Effector memory CD4-positive, alpha-beta T cell (primary cell): Measurements from ENCODE around the gene LTA4H.
"Not testable (repeated sequence)": the region's sequence is repeated elsewhere in the genome, so short reads cannot be mapped to it uniquely, and the experiment has no call there.

Experiments
- DNase-seq, 3 donors: peaks; one replicate each; pipeline ENCODE4 v3.0.0-alpha.2; 2020
- H3K27ac ChIP-seq: 2 replicates; pipeline ENCODE4 v1.7.0; 2013; ENCODE audit warnings: mild to moderate bottlenecking, low read length, moderate library complexity; ENCODE audit not compliant: insufficient read depth, poor library complexity, severe bottlenecking
- H3K27me3 ChIP-seq: replicated peaks from 2 replicates; pipeline ENCODE4 v1.7.0; 2013; ENCODE audit warnings: mild to moderate bottlenecking, low read length; ENCODE audit not compliant: insufficient read depth, control insufficient read depth, poor library complexity, severe bottlenecking
- H3K36me3 ChIP-seq: 2 replicates; pipeline ENCODE4 v1.7.0; 2013; ENCODE audit warnings: mild to moderate bottlenecking, low read length, moderate library complexity; ENCODE audit not compliant: control insufficient read depth, insufficient read depth
- H3K4me1 ChIP-seq: 2 replicates; pipeline ENCODE4 v1.7.0; 2013; ENCODE audit warnings: low read length, mild to moderate bottlenecking; ENCODE audit not compliant: control insufficient read depth, insufficient read depth, poor library complexity, severe bottlenecking
- H3K4me3 ChIP-seq: 2 replicates; pipeline ENCODE4 v1.7.0; 2013; ENCODE audit warnings: low read length, low read depth, mild to moderate bottlenecking; ENCODE audit not compliant: insufficient read depth, poor library complexity, severe bottlenecking
- H3K9me3 ChIP-seq: 2 replicates; pipeline ENCODE4 v1.7.0; 2013; ENCODE audit warnings: mild to moderate bottlenecking, low read length, moderate library complexity; ENCODE audit not compliant: control insufficient read depth

The LTA4H gene

DNA sequence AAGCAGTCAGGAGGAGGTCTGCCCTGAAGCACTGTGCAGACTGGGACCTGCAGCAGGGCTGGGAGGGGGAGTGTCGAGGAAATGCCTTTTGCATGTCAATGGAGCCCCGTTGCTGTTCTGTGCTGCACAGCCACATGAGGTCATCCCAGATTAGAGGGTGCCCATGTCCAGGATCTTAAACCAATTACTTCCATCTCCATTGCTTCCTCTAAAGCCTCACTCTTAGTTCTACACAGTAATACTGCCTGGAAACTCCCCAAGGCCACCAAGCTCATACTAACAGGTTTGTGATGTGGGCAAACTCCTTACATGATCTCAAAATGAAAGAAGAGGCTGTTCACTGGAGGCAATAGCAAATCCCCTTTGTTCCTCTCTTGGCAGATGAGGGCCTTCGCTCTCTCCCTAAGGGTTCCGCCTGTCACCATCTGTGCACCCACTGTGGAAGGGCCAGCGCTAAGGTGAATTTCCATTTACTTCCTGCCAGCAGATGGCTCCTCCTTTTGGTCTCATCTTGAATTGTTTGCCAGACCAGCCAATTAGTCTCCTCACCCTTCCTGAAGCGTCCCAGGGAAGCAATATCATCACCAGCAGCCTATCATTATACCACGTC lies 35.4 kb upstream of the LTA4H start:
- DNase-seq = no peak
- Histone ChIP-seq H3K27me3 (no peaks in the 10 kb centered on the region), H3K9me3 (no peaks in the 10 kb centered on the region), H3K4me1 (no peaks in the 10 kb centered on the region), H3K4me3 (no peak overlapping the region), H3K27ac (no peak overlapping the region), H3K36me3 (no peaks in the 10 kb centered on the region)

DNA sequence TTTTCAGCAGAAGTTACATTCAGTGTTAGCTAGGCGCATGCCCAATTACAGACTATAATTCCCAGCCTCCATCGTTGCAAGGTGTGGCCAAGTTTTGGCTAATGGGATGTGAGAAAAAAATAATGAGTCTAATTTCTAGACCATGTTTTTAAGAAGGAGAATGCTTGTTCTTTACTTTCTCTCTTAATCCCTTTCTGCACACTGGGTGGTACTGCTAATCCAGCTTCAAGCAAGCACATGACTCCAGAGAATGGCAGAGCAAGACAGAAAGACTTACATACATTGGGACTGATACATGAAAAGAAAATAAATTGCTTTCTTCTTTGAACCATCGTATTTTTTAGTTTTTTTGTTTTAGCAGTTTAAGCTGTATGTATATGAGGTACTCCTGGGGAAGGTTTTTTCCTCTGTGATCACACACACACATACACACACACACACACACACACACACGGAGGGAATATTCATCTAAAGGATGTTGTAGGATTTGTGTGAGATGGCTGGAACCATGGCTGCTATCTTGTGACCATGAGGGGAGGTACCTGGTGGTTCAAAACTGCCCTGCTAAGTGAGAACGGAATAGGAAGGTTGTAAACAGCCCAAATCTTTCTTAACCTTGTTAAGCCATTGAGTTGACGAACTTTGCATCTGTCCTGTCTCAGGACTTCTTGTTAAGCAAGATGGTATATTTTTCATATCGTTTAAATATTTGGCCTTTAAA lies 34.3 kb upstream of the LTA4H start:
- Histone ChIP-seq H3K27ac (no peak overlapping the region), H3K4me1 (peaks cover under 1% of the 10 kb centered on the region)

DNA sequence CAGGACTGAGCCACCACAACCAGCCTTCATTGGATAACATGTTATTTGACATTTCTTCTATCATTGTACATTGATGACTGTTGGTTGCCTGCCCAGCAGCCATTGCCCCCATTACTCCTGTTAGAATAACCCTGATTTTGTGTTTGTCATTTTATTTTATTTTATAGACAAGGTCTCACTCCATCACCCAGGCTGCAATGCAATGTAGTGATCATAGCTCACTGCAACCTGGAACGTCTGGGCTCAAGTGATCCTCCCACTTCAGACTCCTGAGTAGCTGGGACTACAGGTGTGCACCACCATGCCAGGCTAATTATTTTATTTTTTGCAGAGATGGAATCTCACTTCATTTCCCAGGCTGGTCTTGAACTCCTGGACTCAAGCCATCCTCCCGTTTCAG lies 33.2 kb upstream of the LTA4H start:
- Histone ChIP-seq H3K4me3 (no peak overlapping the region), H3K9me3 (no peaks in the 10 kb centered on the region), H3K36me3 (no peaks in the 10 kb centered on the region), H3K4me1 (peaks cover 8% of the 10 kb centered on the region), H3K27me3 (no peaks in the 10 kb centered on the region), H3K27ac (no peak overlapping the region)
- DNase-seq = no peak

More for the DNA sequence above, 34.3 kb upstream of the LTA4H start:
- Histone ChIP-seq H3K36me3 (no peaks in the 10 kb centered on the region), H3K27me3 (no peaks in the 10 kb centered on the region), H3K4me3 (no peak overlapping the region), H3K9me3 (no peaks in the 10 kb centered on the region)
- DNase-seq = no peak

DNA sequence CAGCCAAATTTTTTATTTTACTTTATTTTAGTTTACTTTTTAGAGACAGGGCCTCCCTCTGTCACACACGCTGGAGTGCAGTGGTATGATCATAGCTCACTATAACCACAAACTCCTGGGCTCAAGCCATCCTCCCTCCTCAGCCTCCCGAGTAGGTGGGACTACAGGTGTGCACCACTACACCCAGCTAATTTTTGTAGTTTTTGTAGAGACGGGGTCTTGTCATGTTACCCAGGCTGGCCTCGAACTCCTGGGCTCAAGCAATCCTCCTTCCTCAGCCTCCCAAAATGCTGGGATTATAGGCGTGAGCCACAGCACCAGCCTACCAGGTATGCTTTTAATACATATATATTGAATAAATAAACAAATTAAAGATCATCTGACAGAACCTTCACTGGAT lies 32.7 kb upstream of the LTA4H start:
- no peak for DNase-seq
- H3K27me3 ChIP-seq = no peaks in the 10 kb centered on the region
- H3K4me3 ChIP-seq = no peak overlapping the region
- no peaks in the 10 kb centered on the region for H3K9me3 ChIP-seq
- no peaks in the 10 kb centered on the region for H3K36me3 ChIP-seq
- peaks cover 8% of the 10 kb centered on the region for H3K4me1 ChIP-seq
- no peak overlapping the region for H3K27ac ChIP-seq

DNA sequence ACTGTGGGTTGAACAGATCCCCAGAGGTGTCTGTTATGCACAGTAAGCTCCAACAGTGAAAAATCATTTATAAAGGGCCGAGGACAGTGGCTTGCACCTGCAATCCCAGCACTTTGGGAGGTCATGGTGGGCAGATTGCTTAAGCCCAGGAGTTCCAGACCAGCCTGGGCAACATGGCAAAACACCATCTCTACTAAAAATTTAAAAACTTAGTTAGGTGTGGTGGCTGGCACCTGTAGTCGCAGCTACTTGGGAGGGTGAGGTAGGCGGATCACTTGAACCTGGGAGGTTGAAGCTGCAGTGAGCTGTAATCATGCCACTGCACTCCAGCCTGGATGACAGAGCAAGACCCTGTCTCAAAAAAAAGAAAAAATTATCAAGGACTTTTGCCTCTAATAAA lies 30.4 kb upstream of the LTA4H start:
- not testable (repeated sequence) for H3K36me3 ChIP-seq, H3K4me3 ChIP-seq, H3K9me3 ChIP-seq, H3K27ac ChIP-seq, H3K27me3 ChIP-seq, DNase-seq
- peaks cover 12% of the 10 kb centered on the region for H3K4me1 ChIP-seq

DNA sequence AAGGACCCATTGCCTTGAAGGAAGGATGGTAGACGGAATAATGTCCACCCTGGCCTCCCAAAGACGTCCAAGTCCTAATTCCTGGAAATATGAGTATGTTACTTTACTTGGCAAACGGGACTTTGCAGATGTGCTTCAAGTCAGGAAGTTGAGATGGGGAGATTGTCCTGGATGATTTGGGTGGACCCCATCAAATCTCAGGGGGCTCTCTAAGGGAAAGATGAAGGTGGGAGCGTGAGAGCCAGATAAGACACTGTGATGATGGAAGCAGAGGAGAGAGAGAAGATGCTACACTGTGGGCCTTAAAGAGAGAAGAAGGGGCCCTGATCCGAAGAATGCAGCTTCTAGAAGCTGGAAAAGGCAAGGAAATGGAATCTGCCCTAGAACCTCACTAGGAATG lies 29.6 kb upstream of the LTA4H start:
- no peaks in the 10 kb centered on the region for H3K27me3 ChIP-seq
- no peak for DNase-seq
- H3K4me3 ChIP-seq = no peak overlapping the region
- no peaks in the 10 kb centered on the region for H3K9me3 ChIP-seq
- H3K27ac ChIP-seq = no peak overlapping the region
- no peaks in the 10 kb centered on the region for H3K36me3 ChIP-seq
- peaks cover 12% of the 10 kb centered on the region for H3K4me1 ChIP-seq

DNA sequence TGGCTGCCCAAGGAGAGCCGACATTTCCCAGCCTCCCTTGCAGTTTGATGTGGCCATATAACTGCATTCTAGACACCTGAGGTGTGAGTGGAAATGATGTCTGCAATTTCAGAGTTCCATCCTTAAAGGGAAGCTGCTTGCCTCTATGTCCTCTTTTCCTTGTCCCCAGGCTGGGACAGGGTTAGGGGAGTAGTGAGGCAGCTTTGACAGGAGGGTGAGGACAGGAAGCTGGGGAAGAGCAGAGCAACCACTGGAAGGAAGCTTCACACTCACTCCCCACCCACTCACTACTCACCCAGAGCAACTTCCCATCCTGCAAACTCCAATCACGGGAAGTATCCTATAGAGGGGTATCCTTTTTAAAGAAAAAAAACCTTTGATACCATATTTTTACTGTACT lies 28.9 kb upstream of the LTA4H start:
- Histone ChIP-seq H3K4me3 (no peak overlapping the region), H3K4me1 (peaks cover 12% of the 10 kb centered on the region), H3K36me3 (no peaks in the 10 kb centered on the region), H3K27ac (no peak overlapping the region), H3K9me3 (no peaks in the 10 kb centered on the region), H3K27me3 (no peaks in the 10 kb centered on the region)
- no peak for DNase-seq

DNA sequence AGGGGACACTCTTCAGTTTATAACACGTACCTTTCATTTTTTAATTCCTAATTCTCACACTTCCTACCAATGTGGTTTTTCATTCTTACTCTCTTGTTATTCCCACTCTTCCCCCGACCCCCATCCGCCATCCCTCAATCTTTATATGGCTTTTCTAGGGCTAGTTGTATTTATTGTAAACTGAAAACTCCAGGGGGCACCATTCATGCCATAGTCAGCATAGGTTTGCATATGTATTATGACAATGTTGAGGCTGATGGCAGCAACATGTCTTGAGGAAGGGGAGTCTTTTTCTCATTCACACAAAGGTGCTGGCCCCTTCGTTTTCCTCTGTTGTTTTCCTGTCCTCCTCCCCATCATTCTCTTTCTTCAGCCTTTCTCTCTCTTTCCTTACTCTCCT lies 27.7 kb upstream of the LTA4H start:
- Histone ChIP-seq H3K27ac (no peak overlapping the region), H3K9me3 (no peaks in the 10 kb centered on the region), H3K4me3 (no peak overlapping the region), H3K27me3 (no peaks in the 10 kb centered on the region), H3K36me3 (no peaks in the 10 kb centered on the region), H3K4me1 (peaks cover 12% of the 10 kb centered on the region)
- no peak for DNase-seq

DNA sequence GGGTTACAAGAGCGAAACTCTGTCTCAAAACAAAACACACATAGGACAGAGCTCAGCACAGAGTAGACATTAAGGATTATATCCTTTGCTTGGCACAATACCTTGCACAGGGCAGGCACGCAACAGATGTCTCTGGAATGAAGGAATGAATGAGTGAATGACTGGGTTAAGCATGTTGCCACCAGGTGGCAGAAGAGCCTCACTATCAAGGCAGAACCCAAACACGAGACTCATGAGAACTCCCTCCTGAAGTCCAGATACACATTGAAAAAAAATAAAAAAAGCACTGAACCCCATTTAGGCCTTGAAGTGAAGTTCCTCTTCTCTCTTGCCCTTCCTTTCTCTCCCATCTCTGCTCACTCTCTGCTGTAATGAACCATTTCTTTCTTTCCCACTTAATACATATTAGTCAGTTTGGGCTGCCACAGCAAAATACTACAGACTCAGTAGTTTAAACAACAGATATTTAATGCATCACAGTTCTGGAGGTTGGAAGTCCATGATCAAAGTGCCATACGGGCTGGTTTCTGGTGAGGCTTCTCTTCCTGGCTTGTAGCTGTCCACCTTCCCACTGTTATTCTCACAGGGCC lies 26.6 kb upstream of the LTA4H start:
- H3K27me3 ChIP-seq = no peaks in the 10 kb centered on the region
- peaks cover 12% of the 10 kb centered on the region for H3K4me1 ChIP-seq
- peak; percentile 55 to 70 (median 56) for DNase-seq
- H3K27ac ChIP-seq = no peak overlapping the region
- no peaks in the 10 kb centered on the region for H3K36me3 ChIP-seq
- H3K9me3 ChIP-seq = no peaks in the 10 kb centered on the region
- H3K4me3 ChIP-seq = no peak overlapping the region

DNA sequence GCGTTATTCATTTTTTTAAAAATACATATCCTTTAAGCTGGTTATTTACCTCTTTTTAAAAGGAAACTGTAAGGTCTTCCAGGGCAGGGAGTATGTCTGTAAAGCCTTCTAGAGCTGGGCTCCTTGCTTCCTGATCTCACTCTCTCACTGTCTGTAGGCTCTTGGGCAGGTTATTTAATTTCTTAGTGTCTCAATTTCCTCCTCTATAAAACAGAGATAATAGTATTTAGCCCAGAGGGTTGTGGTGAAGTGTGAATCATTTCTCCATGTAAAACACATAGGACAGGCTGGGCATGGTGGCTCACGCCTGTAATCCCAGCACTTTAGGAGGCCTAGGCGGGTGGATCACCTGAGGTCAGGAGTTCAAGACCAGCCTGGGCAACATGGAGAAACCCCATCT lies 25.9 kb upstream of the LTA4H start:
- no peaks in the 10 kb centered on the region for H3K27me3 ChIP-seq
- no peak overlapping the region for H3K27ac ChIP-seq
- no peaks in the 10 kb centered on the region for H3K36me3 ChIP-seq
- no peaks in the 10 kb centered on the region for H3K9me3 ChIP-seq
- no peak overlapping the region for H3K4me3 ChIP-seq
- peaks cover 12% of the 10 kb centered on the region for H3K4me1 ChIP-seq
- no peak for DNase-seq
